Neural crest cell (in vitro differentiated cells): ENCODE results near the gene CCDC181. TPM values are rescaled to one million over a fixed set of nuclear protein-coding genes. Genes with fewer than 3 reads are reported as not detected.

Experiments used
- DNase-seq: peaks from one replicate; pipeline ENCODE4 v3.0.0; 2021; ENCODE audit warnings: low read depth, mixed read lengths, low spot score
- H3K27ac Mint-ChIP-seq: one replicate; pipeline ENCODE4 v1.8.0; 2021; ENCODE audit warnings: mild to moderate bottlenecking, mixed read lengths; ENCODE audit not compliant: unreplicated experiment
- H3K27me3 Mint-ChIP-seq: 2 replicates; pipeline ENCODE4 v1.8.0; 2021; ENCODE audit warnings: low read depth, mild to moderate bottlenecking, mixed read lengths
- H3K36me3 Mint-ChIP-seq: 2 replicates; pipeline ENCODE4 v1.8.0; 2021; ENCODE audit warnings: low read depth, mild to moderate bottlenecking, mixed read lengths
- H3K4me1 Mint-ChIP-seq: 2 replicates; pipeline ENCODE4 v1.8.0; 2021; ENCODE audit warnings: mixed read lengths
- H3K4me3 Mint-ChIP-seq: one replicate; pipeline ENCODE4 v1.8.0; 2021; ENCODE audit warnings: mild to moderate bottlenecking, mixed read lengths
- H3K9me3 Mint-ChIP-seq: 2 replicates; pipeline ENCODE4 v1.8.0; 2021; ENCODE audit warnings: mixed read lengths
- CTCF ChIP-seq: fragments of 200-600 bp; sonication (generic); conservative IDR thresholded peaks from 2 replicates; pipeline ENCODE4 v1.5.0; 2021; ENCODE audit warnings: antibody characterized with exemption, mild to moderate bottlenecking
- long read RNA-seq: library from polyadenylated mRNA; unstranded; transcript quantifications from one replicate; pipeline ENCODE4 v2.0.0, GENCODE V29; 2020
- total RNA-seq: library from RNA; stranded (reverse); gene quantifications from 2 replicates; pipeline ENCODE4 v1.2.1, GENCODE V29; 2021

Gene CCDC181
- total RNA-seq = 7.5 TPM in 2 replicates
- long read RNA-seq, partial matches to known transcripts = 7 of 15 reads
- long read RNA-seq, other reads (novel, unspliced or antisense) = 3 of 15 reads

DNA sequence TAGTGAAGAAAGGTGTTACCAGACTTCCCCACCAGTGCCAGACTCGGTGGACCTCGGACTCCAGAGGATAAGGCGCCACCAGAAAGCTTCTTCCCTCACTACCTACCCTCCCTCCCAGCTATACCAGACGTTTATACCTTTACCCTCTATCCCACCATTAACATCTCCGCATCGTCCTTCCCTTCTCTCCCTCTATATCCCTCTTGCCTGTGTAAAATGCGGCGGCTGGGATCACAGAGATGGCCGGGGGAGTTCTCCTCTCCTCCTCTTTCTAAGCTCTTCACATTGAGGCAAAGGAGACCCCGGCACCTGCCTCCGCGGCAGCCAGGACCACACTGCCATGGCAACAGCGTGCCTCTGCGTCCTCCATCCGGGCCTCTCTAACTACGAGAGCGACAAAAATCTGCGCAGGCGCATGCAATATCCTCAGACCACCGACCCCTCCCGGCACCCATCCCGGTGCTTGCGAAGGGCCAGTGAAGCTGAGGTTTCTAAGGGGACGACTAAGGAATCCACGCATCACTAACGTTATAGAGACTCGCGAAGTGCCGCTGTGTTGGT, at the start of gene CCDC181:
Gene CCDC181 (minus strand): TSS at position 394 of the 561 bp plus-strand sequence. CDS start 2,547 bp downstream, outside the sequence.
- no peak for TF ChIP-seq CTCF
- DNase-seq = peak; percentile 81
- Mint-ChIP-seq H3K36me3 (no peaks in the 10 kb centered on the region), H3K27me3 (peaks cover 22% of the 10 kb centered on the region), H3K9me3 (peaks cover 3% of the 10 kb centered on the region), H3K4me3 (peak within 1 kb of the TSS; percentile 99), H3K4me1 (peaks cover 18% of the 10 kb centered on the region), H3K27ac (peak within 1 kb of the TSS; percentile 91)

DNA sequence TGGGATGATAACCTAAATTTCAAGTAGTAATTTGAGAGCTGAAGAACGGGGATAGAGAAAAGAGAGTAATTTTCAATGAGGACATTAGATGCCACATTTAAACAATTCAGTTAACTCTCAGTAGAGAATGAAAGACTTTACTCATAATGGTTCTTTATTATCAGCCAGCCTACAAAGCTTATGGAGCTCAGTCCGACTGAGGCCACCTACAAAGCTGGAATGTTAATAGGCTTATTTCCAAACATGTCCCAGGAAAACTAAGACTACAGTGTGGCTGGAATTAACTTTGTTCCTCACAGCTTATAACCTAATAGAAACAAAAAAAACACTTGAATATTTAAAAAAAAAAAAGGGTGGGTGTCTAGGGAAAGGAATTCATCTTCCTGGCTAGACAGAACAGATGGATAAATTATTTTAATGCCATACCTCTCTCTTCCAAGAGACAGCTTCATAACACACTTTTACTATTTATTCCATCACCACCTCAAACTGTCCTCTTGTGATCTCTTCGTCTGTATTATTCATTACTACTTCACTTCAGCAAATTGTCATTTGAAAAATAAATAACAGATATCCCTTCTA, 48.6 kb upstream of the CCDC181 start:
- H3K4me3 Mint-ChIP-seq = no peak overlapping the region
- H3K36me3 Mint-ChIP-seq = no peaks in the 10 kb centered on the region
- DNase-seq = no peak
- peaks cover 12% of the 10 kb centered on the region for H3K4me1 Mint-ChIP-seq
- TF ChIP-seq CTCF = no peak
- H3K27me3 Mint-ChIP-seq = no peaks in the 10 kb centered on the region
- H3K27ac Mint-ChIP-seq = no peak overlapping the region
- H3K9me3 Mint-ChIP-seq = no peaks in the 10 kb centered on the region

GRCh38 chr1:169474302-169474995, 47.2 kb upstream of the CCDC181 start:
- Mint-ChIP-seq H3K27ac (no peak overlapping the region), H3K36me3 (no peaks in the 10 kb centered on the region), H3K27me3 (no peaks in the 10 kb centered on the region), H3K4me3 (no peak overlapping the region), H3K4me1 (peaks cover 8% of the 10 kb centered on the region), H3K9me3 (no peaks in the 10 kb centered on the region)
- TF ChIP-seq CTCF = no peak
- DNase-seq = no peak

DNA sequence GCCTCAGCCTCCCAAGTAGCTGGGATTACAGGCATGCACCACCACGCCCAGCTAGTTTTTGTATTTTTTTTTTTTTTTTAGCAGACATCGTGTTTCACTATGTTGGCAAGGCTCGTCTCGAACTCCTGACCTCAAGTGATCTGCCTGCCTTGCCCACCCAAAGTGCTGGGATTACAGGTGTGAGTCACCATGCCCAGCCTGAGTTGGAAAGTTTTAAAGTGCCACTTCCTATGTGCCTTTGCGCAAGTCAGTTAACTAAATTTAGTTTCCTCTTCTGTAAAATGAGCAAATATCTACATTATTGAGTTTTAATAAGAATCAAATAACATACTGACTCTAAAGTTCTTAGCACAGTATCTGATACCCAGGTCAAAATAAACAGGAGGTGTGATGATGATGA, 46.1 kb upstream of the CCDC181 start:
- H3K27ac Mint-ChIP-seq = no peak overlapping the region
- DNase-seq = no peak
- no peaks in the 10 kb centered on the region for H3K9me3 Mint-ChIP-seq
- no peak for TF ChIP-seq CTCF
- no peaks in the 10 kb centered on the region for H3K27me3 Mint-ChIP-seq
- no peaks in the 10 kb centered on the region for H3K4me1 Mint-ChIP-seq
- H3K4me3 Mint-ChIP-seq = no peak overlapping the region
- no peaks in the 10 kb centered on the region for H3K36me3 Mint-ChIP-seq

- no peaks in the 10 kb centered on the region for H3K4me1 Mint-ChIP-seq
- H3K4me3 Mint-ChIP-seq = no peak overlapping the region
- no peak overlapping the region for H3K27ac Mint-ChIP-seq
- H3K27me3 Mint-ChIP-seq = no peaks in the 10 kb centered on the region
- no peak for DNase-seq
- H3K36me3 Mint-ChIP-seq = no peaks in the 10 kb centered on the region
- no peaks in the 10 kb centered on the region for H3K9me3 Mint-ChIP-seq
- TF ChIP-seq CTCF = no peak
Observed at GRCh38 chr1:169472738-169473137, 45.5 kb upstream of the CCDC181 start.
